Activated CD4-positive, alpha-beta T cell treated with anti-CD3 and anti-CD28 coated beads, Interleukin-10, Interleukin-2, amounts not matched to agents 100 ng/mL and 50 ng/mL, durations not matched to agents 16 hours and 8 hours (primary cell): ENCODE measurements around the gene KIAA0586.

Source experiments
- DNase-seq: peaks from one replicate; pipeline ENCODE4 v3.0.0-alpha.2; 2020

KIAA0586 gene

GRCh38 chr14:58599707-58600106 is 172.2 kb downstream of the KIAA0586 start:
- DNase-seq = no peak
